Vagina (tissue), 2 donors: ENCODE data around the gene ZBTB20.

Experiments
- POLR2A ChIP-seq, 2 donors: fragments of 450-650 bp; IDR thresholded peaks; one replicate each; pipeline ENCODE4 v1.6.1; 2017; ENCODE audit warnings: antibody characterized with exemption in 2 of 2, mild to moderate bottlenecking in 2 of 2, moderate library complexity in 2 of 2
- TF ChIP-seq, protein P1 (sequence below), 3 experiments: fragments of 450-650 bp in 2 of 3; fragments of 200-600 bp in 1 of 3; sonication (generic) in 1 of 3; IDR thresholded peaks; one replicate each; pipeline ENCODE4 v1.5.1; 2017 to 2019; ENCODE audit warnings: antibody characterized with exemption in 3 of 3, mild to moderate bottlenecking in 2 of 3, moderate library complexity in 2 of 3

DNA sequence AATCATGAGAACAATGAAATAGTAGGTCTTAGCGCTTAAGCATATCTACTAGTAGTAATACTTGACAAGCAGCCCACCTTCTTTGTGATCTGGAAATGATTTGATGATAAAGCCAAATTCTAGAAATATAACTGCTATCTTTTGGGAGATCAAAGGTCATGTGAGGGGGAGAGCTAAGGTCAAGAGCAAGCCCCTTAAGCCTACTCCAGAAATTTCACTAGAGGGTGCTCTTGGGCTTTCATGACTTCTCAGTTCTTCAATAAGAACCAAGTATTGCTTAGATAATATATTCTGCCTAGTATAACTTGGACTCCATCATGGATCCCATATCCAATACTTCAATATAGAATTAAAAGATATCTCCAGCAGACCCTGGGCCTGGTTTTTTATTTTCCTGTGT is 319.6 kb downstream of the ZBTB20 start:
- TF ChIP-seq, protein P1, sequence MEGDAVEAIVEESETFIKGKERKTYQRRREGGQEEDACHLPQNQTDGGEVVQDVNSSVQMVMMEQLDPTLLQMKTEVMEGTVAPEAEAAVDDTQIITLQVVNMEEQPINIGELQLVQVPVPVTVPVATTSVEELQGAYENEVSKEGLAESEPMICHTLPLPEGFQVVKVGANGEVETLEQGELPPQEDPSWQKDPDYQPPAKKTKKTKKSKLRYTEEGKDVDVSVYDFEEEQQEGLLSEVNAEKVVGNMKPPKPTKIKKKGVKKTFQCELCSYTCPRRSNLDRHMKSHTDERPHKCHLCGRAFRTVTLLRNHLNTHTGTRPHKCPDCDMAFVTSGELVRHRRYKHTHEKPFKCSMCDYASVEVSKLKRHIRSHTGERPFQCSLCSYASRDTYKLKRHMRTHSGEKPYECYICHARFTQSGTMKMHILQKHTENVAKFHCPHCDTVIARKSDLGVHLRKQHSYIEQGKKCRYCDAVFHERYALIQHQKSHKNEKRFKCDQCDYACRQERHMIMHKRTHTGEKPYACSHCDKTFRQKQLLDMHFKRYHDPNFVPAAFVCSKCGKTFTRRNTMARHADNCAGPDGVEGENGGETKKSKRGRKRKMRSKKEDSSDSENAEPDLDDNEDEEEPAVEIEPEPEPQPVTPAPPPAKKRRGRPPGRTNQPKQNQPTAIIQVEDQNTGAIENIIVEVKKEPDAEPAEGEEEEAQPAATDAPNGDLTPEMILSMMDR (IDR thresholded peaks at IDR 0.05): peak in 1 of 3 experiments; percentile 26
- no peak for TF ChIP-seq POLR2A (IDR thresholded peaks at IDR 0.05)
